SW 1271 (cell line): ENCODE measurements around the gene KANK2.
A peak's percentile ranks its signal among the peaks of the same experiment; 100 is the strongest.
"Not testable (repeated sequence)": the region's sequence is repeated elsewhere in the genome, so short reads cannot be mapped to it uniquely, and the experiment has no call there.

Source experiments
- DNase-seq, 2 experiments: peaks; one replicate each; lab custom pipeline; 2025; lab: John Stamatoyannopoulos, UW

KANK2 gene

GRCh38 chr19:11172576-11172975 lies 24.8 kb downstream of the KANK2 start:
- no peak for DNase-seq

GRCh38 chr19:11171144-11171543 lies 26.2 kb downstream of the KANK2 start:
- DNase-seq = no peak

GRCh38 chr19:11169896-11170678 lies 27.3 kb downstream of the KANK2 start:
- no peak for DNase-seq

GRCh38 chr19:11168568-11168967 lies 28.8 kb downstream of the KANK2 start:
- DNase-seq = peak; percentile 77 to 84

- DNase-seq = no peak
Observed at GRCh38 chr19:11166281-11167142, 30.8 kb downstream of the KANK2 start.

- no peak for DNase-seq
Observed at GRCh38 chr19:11165486-11166030, 31.8 kb downstream of the KANK2 start.

- DNase-seq = no peak
Observed at GRCh38 chr19:11164879-11165406, 32.4 kb downstream of the KANK2 start.

- no peak for DNase-seq
Observed at GRCh38 chr19:11164296-11164695, 33.0 kb downstream of the KANK2 start.

GRCh38 chr19:11160440-11160768 lies 36.9 kb downstream of the KANK2 start:
- not testable (repeated sequence) for DNase-seq

GRCh38 chr19:11159598-11160439 lies 37.5 kb downstream of the KANK2 start:
- DNase-seq = no peak

- peak; percentile 91 to 98 for DNase-seq
Observed at GRCh38 chr19:11155373-11156120, 41.8 kb downstream of the KANK2 start, which contains the start of gene SPC24. Gene SPC24, minus strand, starts transcription at chr19:11155782. Its CDS starts 6 bp downstream, at chr19:11155776.

GRCh38 chr19:11154683-11155047 lies 42.7 kb downstream of the KANK2 start:
- no peak for DNase-seq

- DNase-seq = no peak
Observed at GRCh38 chr19:11152318-11153062, 44.9 kb downstream of the KANK2 start.

GRCh38 chr19:11151181-11151580 lies 46.2 kb downstream of the KANK2 start:
- DNase-seq = no peak

GRCh38 chr19:11148001-11148400 lies 49.3 kb downstream of the KANK2 start:
- DNase-seq = no peak

- DNase-seq = no peak
Observed at GRCh38 chr19:11145536-11145924, 51.8 kb downstream of the KANK2 start.

GRCh38 chr19:11142528-11143171 lies 54.7 kb downstream of the KANK2 start:
- peak; percentile 78 to 87 for DNase-seq

GRCh38 chr19:11141937-11142527 lies 55.3 kb downstream of the KANK2 start:
- DNase-seq = no peak

- no peak for DNase-seq
Observed at GRCh38 chr19:11140896-11141295, 56.4 kb downstream of the KANK2 start.
